Neural cell (in vitro differentiated cells): ENCODE results near the gene GABRD. TPM values are rescaled to one million over a fixed set of nuclear protein-coding genes. Genes with fewer than 3 reads are reported as not detected.

Experiments
- H2AFZ ChIP-seq: fragments of 200-600, 300-800 bp; sonication (generic), shearing (Covaris generic); 2 replicates; pipeline ENCODE4 v1.6.0; 2014; ENCODE audit warnings: low read depth, mild to moderate bottlenecking, antibody characterized with exemption, low read length, moderate library complexity
- H3F3A ChIP-seq: fragments of 200-600 bp; shearing (Covaris generic); 2 replicates; pipeline ENCODE4 v1.6.1; 2016; ENCODE audit warnings: mild to moderate bottlenecking, moderate library complexity, mixed read lengths, antibody characterized with exemption, low read length; ENCODE audit not compliant: insufficient read depth, poor library complexity, severe bottlenecking
- H3K27ac ChIP-seq: fragments of 200-600, 300-800 bp; sonication (generic), shearing (Covaris generic); 2 replicates; pipeline ENCODE4 v1.5.1; 2014; ENCODE audit warnings: mild to moderate bottlenecking, low read length, moderate library complexity
- H3K27me3 ChIP-seq: fragments of 300-800, 200-600 bp; sonication (generic), shearing (Covaris generic); 2 replicates; pipeline ENCODE4 v1.6.0; 2014; ENCODE audit warnings: mild to moderate bottlenecking, low read depth, low read length, moderate library complexity; ENCODE audit not compliant: insufficient read depth
- H3K36me3 ChIP-seq: fragments of 300-800, 200-600 bp; sonication (generic), shearing (Covaris generic); 2 replicates; pipeline ENCODE4 v1.5.1; 2014; ENCODE audit warnings: mild to moderate bottlenecking, antibody characterized with exemption, low read length, moderate library complexity; ENCODE audit not compliant: insufficient read depth
- H3K4me2 ChIP-seq: fragments of 300-800, 200-600 bp; sonication (generic), shearing (Covaris generic); 2 replicates; pipeline ENCODE4 v1.6.0; 2014; ENCODE audit warnings: mild to moderate bottlenecking, low read length
- H3K4me3 ChIP-seq: fragments of 300-800, 200-600 bp; sonication (generic), shearing (Covaris generic); 2 replicates; pipeline ENCODE4 v1.5.1; 2014; ENCODE audit warnings: mild to moderate bottlenecking, low read length, moderate library complexity
- H3K79me2 ChIP-seq: fragments of 200-600 bp; shearing (Covaris generic); replicated peaks from 2 replicates; pipeline ENCODE4 v1.6.0; 2014; ENCODE audit warnings: mild to moderate bottlenecking, low read length, moderate library complexity; ENCODE audit not compliant: insufficient read depth
- H3K9ac ChIP-seq: fragments of 300-800, 200-600 bp; sonication (generic), shearing (Covaris generic); 2 replicates; pipeline ENCODE4 v1.6.1; 2016; ENCODE audit warnings: mild to moderate bottlenecking, low read length, mixed read lengths
- H3K9me2 ChIP-seq: fragments of 200-600 bp; shearing (Covaris generic); 2 replicates; pipeline ENCODE4 v1.6.1; 2016; ENCODE audit warnings: mild to moderate bottlenecking, low read length, mixed read lengths; ENCODE audit not compliant: insufficient read depth
- H3K9me3 ChIP-seq: fragments of 200-600, 300-800 bp; sonication (generic), shearing (Covaris generic); 2 replicates; pipeline ENCODE4 v1.6.1; 2016; ENCODE audit warnings: mild to moderate bottlenecking, mixed run types, low read length, moderate library complexity, mixed read lengths
- H4K20me1 ChIP-seq: fragments of 200-600 bp; shearing (Covaris generic); 2 replicates; pipeline ENCODE4 v1.6.1; 2016; ENCODE audit warnings: mild to moderate bottlenecking, mixed run types; ENCODE audit not compliant: insufficient read depth
- CTCF ChIP-seq: fragments of 450-650 bp; IDR thresholded peaks from 2 replicates; pipeline ENCODE4 v1.5.1; 2014; ENCODE audit warnings: antibody characterized with exemption, mild to moderate bottlenecking, moderate library complexity; ENCODE audit not compliant: poor library complexity, severe bottlenecking
- EP300 ChIP-seq: fragments of 450-650 bp; conservative IDR thresholded peaks from 2 replicates; pipeline ENCODE4 v1.6.1; 2014; ENCODE audit warnings: antibody characterized with exemption, mild to moderate bottlenecking, moderate library complexity; ENCODE audit not compliant: poor library complexity, severe bottlenecking
- EZH2 ChIP-seq: fragments of 200-600, 300-800 bp; shearing (Covaris generic), sonication (generic); IDR thresholded peaks from 2 replicates; pipeline ENCODE4 v1.6.1; 2014; ENCODE audit warnings: antibody characterized with exemption, low read length, borderline replicate concordance, mild to moderate bottlenecking; ENCODE audit not compliant: insufficient read depth, poor library complexity, severe bottlenecking
- MXI1 ChIP-seq: fragments of 450-650 bp; conservative IDR thresholded peaks from 2 replicates; pipeline ENCODE4 v1.6.1; 2014; ENCODE audit warnings: antibody characterized with exemption, mild to moderate bottlenecking; ENCODE audit not compliant: poor library complexity, severe bottlenecking
- POLR2AphosphoS5 ChIP-seq: IDR thresholded peaks from 2 replicates; pipeline ENCODE4 v1.6.1; 2012
- RAD21 ChIP-seq: fragments of 450-650 bp; conservative IDR thresholded peaks from 2 replicates; pipeline ENCODE4 v1.6.1; 2014; ENCODE audit warnings: antibody characterized with exemption, mild to moderate bottlenecking, moderate library complexity
- REST ChIP-seq: IDR thresholded peaks from 2 replicates; pipeline ENCODE4 v1.6.1; 2012; ENCODE audit warnings: borderline replicate concordance
- SMC3 ChIP-seq: fragments of 450-650 bp; conservative IDR thresholded peaks from 2 replicates; pipeline ENCODE4 v1.6.1; 2014; ENCODE audit warnings: antibody characterized with exemption, mild to moderate bottlenecking, moderate library complexity; ENCODE audit not compliant: poor library complexity
- TAF1 ChIP-seq: IDR thresholded peaks from 2 replicates; pipeline ENCODE4 v1.6.1; 2012; ENCODE audit warnings: low read depth
- polyA plus RNA-seq: library from polyadenylated mRNA; depleted of rRNA; stranded (reverse); fragments of >200 nt; gene quantifications from 2 replicates; pipeline ENCODE4 v1.2.3, GENCODE V29; 2014

Gene GABRD
- polyA plus RNA-seq, 1 donor from 2014 or later = 0.85 TPM

GRCh38 chr1:2000850-2001249, 18.3 kb upstream of the GABRD start:
- Histone ChIP-seq H3K27ac (no peak overlapping the region), H3K4me2 (no peak overlapping the region), H3K9ac (no peak overlapping the region), H3F3A (no peaks in the 10 kb centered on the region), H3K9me2 (no peaks in the 10 kb centered on the region), H3K36me3 (no peaks in the 10 kb centered on the region), H4K20me1 (no peaks in the 10 kb centered on the region), H2AFZ (no peak overlapping the region), H3K79me2 (no peaks in the 10 kb centered on the region), H3K9me3 (no peaks in the 10 kb centered on the region), H3K27me3 (no peaks in the 10 kb centered on the region), H3K4me3 (no peak overlapping the region)
- no peak for TF ChIP-seq SMC3
- no peak for TF ChIP-seq EZH2

GRCh38 chr1:2001773-2002411, 17.3 kb upstream of the GABRD start:
- Histone ChIP-seq H3K4me2 (no peak overlapping the region), H3K4me3 (no peak overlapping the region), H4K20me1 (no peaks in the 10 kb centered on the region), H3K79me2 (no peaks in the 10 kb centered on the region), H3K36me3 (no peaks in the 10 kb centered on the region), H3K27me3 (no peaks in the 10 kb centered on the region), H3K27ac (no peak overlapping the region), H3K9me2 (no peaks in the 10 kb centered on the region), H2AFZ (no peak overlapping the region), H3F3A (no peaks in the 10 kb centered on the region), H3K9me3 (no peaks in the 10 kb centered on the region), H3K9ac (no peak overlapping the region)
- TF ChIP-seq MXI1 (no peak), REST (no peak), RAD21 (no peak)

- H3K9me2 ChIP-seq = no peaks in the 10 kb centered on the region
- H3K36me3 ChIP-seq = no peaks in the 10 kb centered on the region
- no peaks in the 10 kb centered on the region for H3K27me3 ChIP-seq
- no peak for TF ChIP-seq TAF1
- peak; percentile 19 for TF ChIP-seq RAD21
- TF ChIP-seq POLR2AphosphoS5 = no peak
- TF ChIP-seq SMC3 = peak; percentile 27
- no peak for TF ChIP-seq EP300
- no peak for TF ChIP-seq REST
- TF ChIP-seq EZH2 = no peak
- TF ChIP-seq MXI1 = peak; percentile 54
- no peak for TF ChIP-seq CTCF
- peak within 1 kb of the TSS; percentile 27 for H2AFZ ChIP-seq
- H3K9me3 ChIP-seq = no peaks in the 10 kb centered on the region
- H4K20me1 ChIP-seq = no peaks in the 10 kb centered on the region
- H3K79me2 ChIP-seq = no peaks in the 10 kb centered on the region
- H3K9ac ChIP-seq = peak within 1 kb of the TSS; percentile 49
- no peak within 1 kb of the TSS for H3K4me2 ChIP-seq
- peak within 1 kb of the TSS; percentile 61 for H3K4me3 ChIP-seq
- no peak within 1 kb of the TSS for H3K27ac ChIP-seq
- H3F3A ChIP-seq = no peaks in the 10 kb centered on the region
Observed at GRCh38 chr1:2003541-2004131, 15.5 kb upstream of the GABRD start, which contains the start of gene CFAP74. TSS of gene CFAP74 (minus strand) at chr1:2003786. CDS start at chr1:1990956, 12,830 bp downstream.
